Ramos (cell line): ENCODE data around the gene BMAL1.

Experiments used
- in situ Hi-C: fragments of 300-500 bp; cut with MboI; formaldehyde crosslinking; loops from one replicate; pipeline ENCODE4 v1.14.3; 2022; ENCODE audit warnings: low sequenced_read_pairs; ENCODE audit not compliant: unreplicated experiment

Gene BMAL1

DNA sequence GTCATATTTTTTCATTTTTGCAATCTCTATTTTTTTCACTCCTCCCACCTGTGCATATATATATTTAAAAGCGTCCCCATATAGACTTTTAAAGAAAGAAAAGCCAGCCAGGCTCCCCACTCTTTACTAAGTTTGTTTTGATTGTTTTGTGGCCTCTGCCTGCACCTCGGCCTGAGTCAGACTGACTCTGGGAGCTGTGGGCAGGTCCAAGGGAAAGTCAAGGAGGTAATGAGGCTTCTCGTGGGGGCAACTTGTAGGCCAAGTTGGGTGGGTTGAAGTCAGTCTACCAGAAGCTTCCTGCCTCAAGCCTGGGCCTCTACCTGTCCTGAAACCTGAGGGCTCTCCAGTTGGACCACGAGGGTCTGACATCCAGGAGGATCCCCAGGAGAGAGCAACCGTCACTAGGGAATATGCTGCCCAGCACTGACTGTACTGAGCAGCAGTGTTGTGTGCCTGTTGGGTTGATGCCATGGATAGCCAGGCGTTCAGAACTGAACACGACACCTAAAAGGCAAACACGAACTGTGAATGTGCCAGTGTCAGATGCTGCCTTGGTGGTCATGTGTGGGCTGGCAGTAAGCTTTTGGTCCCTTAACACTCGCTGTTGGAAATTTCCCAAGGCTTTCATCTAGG, 58.8 kb downstream of the BMAL1 start:
- in situ Hi-C loops = no loop called here

DNA sequence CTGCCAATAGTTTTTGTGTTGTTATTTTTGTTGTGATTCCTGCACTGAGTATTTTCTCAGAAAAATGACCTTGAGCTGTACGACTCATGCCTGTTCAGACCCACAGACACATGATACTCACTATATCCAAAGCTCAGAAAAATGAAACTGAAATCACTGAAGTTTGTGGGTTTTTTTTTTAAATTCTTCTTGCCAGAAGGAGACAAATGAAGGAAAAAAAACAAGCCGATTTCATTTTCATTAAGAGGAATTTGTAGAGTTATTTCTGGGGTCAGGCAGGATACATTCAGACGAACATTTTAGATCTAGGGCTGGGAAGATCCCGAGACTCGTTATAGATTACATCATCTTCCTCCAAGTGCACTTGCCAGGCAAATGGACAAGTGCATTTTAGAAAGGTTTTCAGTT, 60.4 kb downstream of the BMAL1 start:
- in situ Hi-C loops = no loop called here

DNA sequence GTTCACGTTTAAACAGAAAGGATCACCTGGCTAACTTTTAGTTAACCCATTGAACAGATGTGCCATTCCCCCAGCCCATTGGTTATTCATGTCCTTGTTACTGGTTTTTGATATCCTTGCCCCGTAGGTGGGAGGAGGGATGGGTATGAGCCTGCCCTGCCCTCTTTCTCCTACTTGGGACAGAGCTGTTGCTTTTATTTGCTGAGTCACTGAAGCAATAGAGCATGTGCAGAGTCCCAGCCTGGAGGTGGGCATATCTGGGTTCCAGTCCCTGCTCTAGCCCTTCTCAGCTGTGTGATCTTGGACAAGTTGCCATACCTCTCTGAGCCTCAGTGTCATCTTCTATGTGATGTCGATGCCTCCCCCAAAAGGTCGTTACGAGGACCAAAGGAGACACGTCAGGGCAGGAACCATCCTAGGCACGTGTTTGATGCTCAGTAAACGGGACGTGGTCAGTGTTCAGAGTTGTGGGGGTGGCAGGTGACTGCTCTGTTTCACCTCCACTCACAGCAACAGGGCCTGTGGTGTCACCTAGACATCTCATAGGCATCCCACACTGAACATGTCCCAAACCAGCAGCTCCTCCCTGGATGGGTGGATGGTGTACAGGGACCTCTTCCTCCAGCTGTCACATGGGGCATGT, 61.0 kb downstream of the BMAL1 start:
- in situ Hi-C loops = no loop called here

DNA sequence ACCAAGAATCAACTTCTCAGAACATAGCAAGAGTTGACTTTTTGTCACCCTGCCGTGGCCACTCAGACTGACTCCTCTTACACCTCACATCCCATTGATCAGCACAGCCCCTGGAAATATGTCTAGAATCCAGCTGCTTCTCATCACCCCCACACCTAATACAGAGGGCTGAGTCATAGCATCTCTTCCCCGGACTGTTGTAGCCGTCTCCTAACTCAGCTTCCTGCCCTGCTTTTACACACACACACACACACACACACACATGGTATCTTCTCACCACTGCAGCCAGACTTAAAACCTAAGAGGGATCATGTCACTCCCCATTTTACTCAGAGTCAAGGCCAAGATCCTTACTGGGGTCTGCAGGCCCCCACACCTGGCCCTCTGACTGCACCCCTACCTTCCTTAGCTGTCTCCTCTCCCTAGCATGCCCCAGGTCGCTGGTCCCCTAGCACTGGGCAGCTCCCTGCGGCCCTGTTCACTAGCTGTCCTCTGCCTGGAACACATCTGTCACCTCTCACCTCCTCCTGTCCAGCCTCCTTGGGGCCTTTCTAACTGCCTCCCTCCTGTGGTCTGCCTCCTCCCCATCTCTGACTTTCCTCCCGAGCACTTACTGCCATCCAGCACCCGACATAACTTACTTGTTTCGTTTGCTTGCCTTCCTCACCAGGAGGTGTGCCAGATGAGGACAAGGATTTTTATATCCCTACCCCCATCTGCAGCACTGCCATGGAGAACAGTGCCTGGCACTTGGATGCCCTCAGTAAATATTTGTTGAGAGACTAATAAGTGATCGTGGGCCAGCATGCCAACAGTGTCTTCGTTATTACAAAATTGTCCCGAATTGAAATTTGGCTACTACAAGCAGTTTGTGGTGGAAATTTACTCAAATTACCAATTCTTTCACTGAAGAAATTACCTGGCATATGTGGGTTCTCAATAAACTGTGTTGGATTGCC, 61.9 kb downstream of the BMAL1 start:
- in situ Hi-C loops = loop anchor here (10.0 kb wide), 1 partner anchor 375 kb away; no protein-coding TSS in a partner anchor

DNA sequence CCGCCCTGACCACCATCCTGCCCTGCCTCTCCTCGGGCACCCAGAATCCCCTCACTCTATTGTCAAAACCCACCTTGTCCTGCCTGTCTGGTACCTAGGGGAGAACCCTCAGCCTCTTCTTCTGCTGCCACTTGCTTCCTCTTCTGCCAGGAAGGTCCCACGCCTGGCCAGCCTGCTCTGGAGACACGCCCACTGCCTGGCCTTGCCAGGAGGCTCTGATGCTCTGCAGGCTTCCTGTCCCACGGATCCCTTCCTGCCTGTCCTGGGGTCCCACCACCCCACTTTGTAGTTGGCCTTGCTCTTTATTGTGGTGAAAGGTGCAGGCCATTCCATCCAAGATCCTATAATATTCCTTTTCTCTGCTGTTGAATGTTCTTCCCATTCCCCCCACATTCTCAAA, 63.4 kb downstream of the BMAL1 start:
- in situ Hi-C loops = loop anchor here (10.0 kb wide), 1 partner anchor 376 kb away; no protein-coding TSS in a partner anchor

DNA sequence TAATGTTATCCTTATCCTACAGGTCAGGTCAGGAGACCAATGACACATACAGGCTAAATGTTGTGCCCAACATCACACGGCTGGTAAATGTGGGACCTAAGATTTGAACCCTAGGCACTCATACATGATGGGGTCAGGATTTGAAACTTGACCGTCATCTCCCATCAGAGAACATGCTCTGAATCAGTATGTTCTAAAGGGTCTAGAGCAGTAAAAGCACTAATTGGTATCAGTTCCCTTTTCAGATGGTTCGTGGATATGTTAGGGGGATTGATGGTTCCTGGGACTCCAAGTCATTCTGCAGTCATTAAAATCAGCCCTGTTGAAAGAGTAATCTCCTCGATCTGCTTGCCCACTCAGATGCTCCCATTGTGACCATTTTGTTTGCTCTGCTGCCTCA, 65.5 kb downstream of the BMAL1 start:
- in situ Hi-C loops = loop anchor here (10.0 kb wide), 1 partner anchor 378 kb away; no protein-coding TSS in a partner anchor

DNA sequence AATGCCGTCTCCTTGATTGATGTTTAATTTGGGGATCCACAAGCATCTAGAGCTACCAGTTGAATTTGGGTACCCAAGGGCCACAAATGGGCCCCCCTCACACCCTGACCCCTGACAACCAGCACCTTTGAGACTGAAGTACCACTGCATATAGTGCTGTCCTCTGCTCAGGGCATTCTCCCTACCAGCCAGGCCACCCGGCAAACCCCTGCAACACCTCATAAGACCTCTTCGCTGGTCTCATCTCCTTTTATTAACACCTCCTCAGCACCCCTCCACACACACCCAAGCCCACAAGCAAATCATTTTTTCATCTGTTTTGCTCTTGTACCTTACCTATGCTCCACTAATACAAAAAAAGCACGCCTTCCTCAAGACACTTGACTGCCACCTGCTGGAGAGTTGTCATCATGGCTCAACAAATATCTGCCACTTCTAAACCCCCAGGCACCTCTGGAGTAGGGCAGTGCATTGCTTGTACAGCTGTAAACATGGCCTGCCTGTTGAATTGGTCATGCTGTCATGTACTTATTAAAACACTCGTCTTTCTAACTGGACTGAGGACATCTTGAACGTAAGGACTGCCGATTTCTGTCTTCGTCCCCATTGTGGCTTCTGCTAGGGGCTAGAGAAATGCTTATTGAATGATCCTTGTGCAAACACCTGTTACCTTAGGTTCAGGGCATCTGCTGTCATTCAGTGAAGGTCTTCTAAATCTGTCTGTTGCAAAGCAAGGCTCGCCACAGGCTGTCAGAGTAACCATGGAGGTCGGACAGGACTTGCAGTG, 66.5 kb downstream of the BMAL1 start:
- in situ Hi-C loops = loop anchor here (10.0 kb wide), 1 partner anchor 379 kb away; no protein-coding TSS in a partner anchor

DNA sequence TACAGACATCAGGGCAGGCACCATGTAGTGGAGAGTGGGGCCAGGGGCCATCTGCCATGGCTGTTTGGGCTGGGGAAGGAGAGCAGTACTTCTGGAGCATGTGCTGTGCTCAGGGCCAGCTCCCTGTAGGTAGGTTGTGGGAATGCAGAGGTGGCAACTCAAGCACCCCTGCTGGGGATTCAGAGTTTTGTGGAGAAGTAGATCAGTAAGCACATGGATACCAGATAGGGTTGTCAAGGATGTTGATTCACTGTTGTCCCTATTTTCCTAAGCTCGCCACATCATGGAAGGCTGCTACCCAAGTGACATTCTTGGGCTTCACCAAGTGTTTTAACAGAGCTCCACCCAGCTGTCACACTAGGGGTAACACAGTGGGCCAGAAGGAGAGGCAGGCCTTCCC, 67.2 kb downstream of the BMAL1 start:
- in situ Hi-C loops = loop anchor here (10.0 kb wide), 1 partner anchor 380 kb away; no protein-coding TSS in a partner anchor

DNA sequence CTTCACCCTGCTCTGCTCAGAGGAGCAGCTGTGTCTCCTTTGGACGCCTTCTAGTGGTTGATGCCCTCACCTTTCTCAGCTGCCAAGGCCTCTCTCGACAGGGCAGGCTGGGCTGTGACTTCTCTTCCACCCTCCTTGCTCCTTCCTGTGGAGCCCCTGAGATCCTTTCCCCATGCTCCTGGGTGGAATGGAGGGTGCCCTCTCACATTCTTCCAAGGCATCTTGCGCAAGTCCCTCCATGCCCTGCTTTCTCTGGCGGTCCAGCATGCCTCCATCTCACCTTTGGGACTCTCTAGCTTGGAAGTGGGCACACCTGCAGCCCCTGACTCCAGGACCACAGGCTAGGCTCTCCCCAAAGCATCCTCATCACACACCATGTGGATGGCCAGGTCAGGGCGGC, 68.9 kb downstream of the BMAL1 start:
- in situ Hi-C loops = loop anchor here (10.0 kb wide), 1 partner anchor 382 kb away; no protein-coding TSS in a partner anchor

DNA sequence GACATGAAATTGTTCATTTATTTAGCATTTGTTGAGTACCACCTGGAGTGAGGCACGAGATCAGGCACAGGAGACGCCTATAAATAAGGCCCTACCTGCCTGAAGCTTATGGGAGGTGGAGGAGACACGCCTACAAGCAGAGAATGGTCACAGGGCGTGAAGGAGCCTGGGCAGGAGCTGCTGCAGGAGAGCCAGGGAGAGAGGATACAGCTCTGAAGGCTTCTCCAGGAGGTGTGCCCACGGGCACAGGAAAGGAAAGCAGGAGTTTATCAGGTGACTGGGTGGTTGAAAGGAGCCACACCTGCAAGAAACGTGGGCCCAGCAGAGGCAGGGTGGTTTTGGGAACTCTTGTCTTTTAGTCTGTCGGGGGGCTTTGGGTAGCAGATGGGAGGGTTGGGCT, 70.3 kb downstream of the BMAL1 start:
- in situ Hi-C loops = loop anchor here (10.0 kb wide), 1 partner anchor 383 kb away; no protein-coding TSS in a partner anchor

DNA sequence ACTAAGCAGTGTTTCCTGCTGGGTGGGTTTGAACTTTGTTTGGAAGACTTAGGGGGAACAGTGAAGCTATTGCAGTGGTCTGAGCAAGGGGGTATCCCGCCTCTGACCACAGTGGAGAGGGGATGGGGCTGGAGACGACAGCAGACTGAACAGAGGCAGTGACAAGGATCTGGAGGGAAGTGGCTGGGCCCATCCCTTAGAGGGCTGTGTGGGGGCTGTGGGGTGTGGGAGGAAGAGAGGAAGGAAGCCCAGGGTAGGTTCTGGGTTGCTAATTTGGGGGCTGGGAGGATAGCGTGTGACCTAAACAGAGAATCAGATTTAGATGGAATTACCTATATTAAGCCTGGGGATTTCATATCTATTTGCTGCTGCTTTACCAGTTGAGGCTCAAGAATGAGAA, 70.7 kb downstream of the BMAL1 start:
- in situ Hi-C loops = loop anchor here (10.0 kb wide), 1 partner anchor 384 kb away; no protein-coding TSS in a partner anchor

DNA sequence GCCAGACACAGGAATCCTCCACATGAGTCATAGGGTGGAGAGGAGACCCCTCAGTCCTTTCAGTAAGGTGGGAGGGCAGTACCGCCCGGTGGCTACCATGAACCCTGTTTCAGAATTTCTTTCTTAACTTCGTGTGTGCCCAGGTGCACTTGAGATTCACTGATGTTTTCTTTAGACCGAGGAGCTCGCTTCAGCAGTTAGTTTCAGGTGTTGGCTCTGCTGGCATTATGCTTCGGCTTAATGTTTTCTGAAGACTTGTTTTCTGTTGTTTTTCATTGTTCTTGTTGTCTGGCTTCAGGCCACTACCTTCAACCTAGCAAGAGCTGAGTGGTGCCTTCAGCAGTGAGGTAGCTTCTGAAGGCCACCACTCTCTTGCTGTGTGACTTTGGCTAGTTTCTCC, 71.5 kb downstream of the BMAL1 start:
- in situ Hi-C loops = loop anchor here (10.0 kb wide), 1 partner anchor 384 kb away; no protein-coding TSS in a partner anchor

DNA sequence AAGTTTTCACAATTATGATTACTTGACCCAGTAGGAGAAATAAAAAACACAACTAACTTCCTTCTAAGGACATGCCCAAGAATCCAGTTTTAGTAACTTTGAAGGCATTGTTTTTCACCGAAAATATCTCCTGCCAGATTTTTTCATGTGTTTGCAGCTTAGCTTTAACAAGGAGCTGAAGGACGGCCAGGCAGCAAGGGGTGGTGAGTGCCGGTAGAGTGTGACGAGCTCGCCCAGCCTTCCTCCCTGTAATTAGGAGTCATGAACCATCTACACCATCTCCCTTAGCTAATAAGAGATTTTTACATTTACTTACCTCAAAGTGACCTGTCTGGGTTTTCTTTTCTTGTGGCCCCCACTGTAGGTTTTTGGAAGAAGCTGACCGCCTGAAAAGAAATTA, 72.0 kb downstream of the BMAL1 start:
- in situ Hi-C loops = loop anchor here (10.0 kb wide), 1 partner anchor 385 kb away; no protein-coding TSS in a partner anchor

DNA sequence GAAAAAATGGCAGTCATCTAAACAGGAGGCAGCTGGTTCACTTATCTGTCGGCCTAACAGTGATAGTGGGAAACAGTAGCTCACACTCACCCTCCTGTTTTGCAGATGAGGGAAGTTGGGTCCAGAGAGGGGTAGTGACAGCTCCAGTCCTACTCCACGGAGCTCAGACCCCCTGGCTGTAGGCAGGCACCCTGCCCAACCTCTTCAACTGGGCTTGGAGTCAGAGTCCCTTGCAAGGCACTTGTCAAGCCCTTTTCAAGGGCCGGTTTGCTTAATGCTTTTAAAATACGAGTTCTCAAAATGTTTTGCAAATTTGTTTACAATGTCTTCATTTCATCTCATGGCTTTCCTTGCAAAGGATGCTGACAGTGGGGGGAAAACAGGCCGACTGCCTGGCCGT, 75.1 kb downstream of the BMAL1 start:
- in situ Hi-C loops = no loop called here

DNA sequence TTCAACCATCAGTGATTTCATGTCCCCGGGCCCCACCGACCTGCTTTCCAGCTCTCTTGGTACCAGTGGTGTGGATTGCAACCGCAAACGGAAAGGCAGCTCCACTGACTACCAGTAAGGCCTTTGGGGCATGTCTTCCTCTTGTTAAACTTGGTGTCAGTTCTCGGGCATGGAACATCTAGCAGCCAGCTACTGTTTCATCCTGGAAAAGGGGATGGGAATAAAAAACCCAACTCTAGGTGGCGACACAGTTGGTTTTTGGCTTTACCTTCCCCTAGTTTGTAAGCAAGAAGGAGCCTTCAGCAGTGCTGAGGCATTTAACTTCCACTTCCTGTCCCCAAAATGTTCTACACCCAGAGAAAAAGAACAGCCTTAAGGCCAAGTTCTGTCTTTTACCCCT, 76.7 kb downstream of the BMAL1 start:
- in situ Hi-C loops = no loop called here

DNA sequence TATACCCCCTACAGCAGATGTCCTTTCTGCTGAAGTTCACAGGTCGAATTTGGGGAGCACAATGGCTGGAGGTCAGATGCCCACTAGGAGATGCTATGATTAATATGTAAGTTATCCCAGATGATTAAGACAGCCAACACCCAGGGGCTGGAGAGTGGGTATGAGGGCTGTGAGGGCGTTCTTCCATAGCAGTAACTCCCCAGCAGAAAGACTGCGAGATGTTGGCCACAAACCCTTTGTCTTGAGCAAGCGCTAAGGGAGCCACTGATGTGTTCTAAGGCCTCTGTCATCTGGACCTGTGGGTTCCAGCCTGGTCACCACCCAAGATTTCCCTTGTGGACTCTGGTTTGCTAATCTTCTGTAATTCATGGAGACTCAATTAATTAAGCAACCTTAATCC, 77.6 kb downstream of the BMAL1 start:
- in situ Hi-C loops = no loop called here

DNA sequence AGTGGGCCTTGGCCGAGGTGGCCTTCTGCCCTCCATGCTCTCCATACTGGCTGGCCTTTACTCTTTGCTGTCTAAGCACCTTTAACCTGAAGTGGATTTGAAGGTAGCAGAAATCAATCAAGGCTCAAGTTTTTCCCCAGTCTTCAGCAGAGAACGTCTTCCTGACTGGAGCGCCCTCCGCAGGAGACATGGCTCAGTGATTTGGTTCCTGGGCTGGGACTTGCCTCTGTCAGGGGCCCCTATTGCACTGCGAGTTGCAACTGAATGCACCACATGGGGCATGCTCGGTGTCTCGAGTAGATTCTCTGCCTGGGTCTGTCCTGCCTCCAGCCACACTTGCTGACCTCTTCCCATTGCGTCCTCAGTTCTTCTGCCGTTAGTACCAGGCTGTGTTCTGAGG, 79.6 kb downstream of the BMAL1 start:
- in situ Hi-C loops = no loop called here

DNA sequence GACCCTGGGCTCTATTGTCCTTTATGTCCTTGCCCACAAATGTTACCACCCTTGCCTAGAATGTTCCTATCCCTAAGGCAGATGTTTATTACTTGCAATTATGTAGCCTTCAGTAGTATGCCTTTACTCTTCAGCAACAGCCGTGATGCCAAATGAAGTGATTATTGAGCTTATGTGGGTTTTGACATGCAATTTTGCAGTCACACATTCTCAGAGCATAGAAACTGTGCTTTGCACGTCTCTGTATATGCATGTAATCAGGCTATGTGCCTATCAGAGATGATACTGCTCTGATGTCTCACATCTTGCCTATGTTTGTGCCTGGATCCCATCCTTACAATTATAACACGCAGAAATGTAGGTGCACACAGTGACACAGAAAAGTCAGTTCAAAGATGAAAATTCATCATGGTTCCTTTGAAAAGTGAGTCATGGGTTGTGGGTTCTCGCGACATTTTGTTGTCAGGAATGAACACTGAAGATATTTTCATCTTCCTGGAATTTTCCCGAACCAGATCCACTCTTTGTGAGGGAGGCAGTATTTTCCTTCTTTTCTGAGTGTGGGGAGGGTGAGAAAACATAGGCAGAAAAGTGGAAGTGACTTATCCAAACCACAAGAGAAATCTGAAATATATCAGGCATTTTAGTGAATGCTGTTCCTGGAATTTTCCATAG, 81.1 kb downstream of the BMAL1 start:
- in situ Hi-C loops = no loop called here

DNA sequence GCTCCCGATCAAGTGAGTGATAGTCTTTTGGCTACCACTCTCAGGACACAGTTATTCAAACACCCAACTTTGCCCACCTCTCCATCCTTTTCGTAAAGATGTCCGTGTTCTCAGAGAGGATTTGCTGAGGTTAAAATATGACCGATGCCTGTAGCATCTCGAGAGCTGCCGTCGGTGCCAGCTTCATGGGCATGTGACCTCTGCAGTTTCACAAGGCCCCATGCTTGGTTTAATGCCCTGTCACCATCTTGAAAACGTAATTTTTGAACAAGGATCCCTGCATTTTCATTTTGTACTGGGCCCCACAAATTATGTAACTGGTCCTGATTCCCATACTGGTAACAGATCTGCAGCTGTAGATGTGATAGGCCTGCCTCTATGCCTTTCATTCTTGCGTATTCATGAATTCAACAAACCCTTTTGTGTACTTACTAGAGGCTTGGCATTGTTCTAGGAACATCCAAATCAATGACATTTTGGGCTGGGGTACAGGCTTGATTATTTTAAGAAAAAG, 85.1 kb downstream of the BMAL1 start:
- in situ Hi-C loops = no loop called here
